NCI-H2107 (cell line): ENCODE results near the gene ZBTB26.
"Not testable (repeated sequence)": the region's sequence is repeated elsewhere in the genome, so short reads cannot be mapped to it uniquely, and the experiment has no call there.

Source experiments
- DNase-seq: peaks from one replicate; lab custom pipeline; 2025; lab: John Stamatoyannopoulos, UW

ZBTB26 gene

GRCh38 chr9:122929796-122930354 is 1.4 kb downstream of the ZBTB26 start:
- no peak for DNase-seq

GRCh38 chr9:122923947-122924346 is 7.4 kb downstream of the ZBTB26 start:
- no peak for DNase-seq

- DNase-seq: no peak
Observed at GRCh38 chr9:122922713-122923112, 8.6 kb downstream of the ZBTB26 start.

GRCh38 chr9:122918310-122918709 is 13.0 kb downstream of the ZBTB26 start:
- DNase-seq: no peak

GRCh38 chr9:122912964-122913673 is 18.2 kb downstream of the ZBTB26 start, which contains the start of gene ZBTB6:
TSS of gene ZBTB6 (minus strand) at chr9:122913323. CDS start at chr9:122912072, 1,251 bp downstream.
- DNase-seq: peak; percentile 34

- DNase-seq: no peak
Observed at GRCh38 chr9:122912671-122912963, 18.7 kb downstream of the ZBTB26 start.

GRCh38 chr9:122906122-122906521 is 25.2 kb downstream of the ZBTB26 start:
- DNase-seq: not testable (repeated sequence)

GRCh38 chr9:122904823-122905710 is 26.2 kb downstream of the ZBTB26 start, which contains the start of gene RC3H2:
TSS of gene RC3H2 (minus strand) at chr9:122905359. CDS start at chr9:122897509, 7,850 bp downstream.
- peak; percentile 98 for DNase-seq

GRCh38 chr9:122904466-122904822 is 26.9 kb downstream of the ZBTB26 start:
- DNase-seq: no peak

- DNase-seq: no peak
Observed at GRCh38 chr9:122900791-122901190, 30.5 kb downstream of the ZBTB26 start.

GRCh38 chr9:122897969-122898368 is 33.3 kb downstream of the ZBTB26 start:
- no peak for DNase-seq

GRCh38 chr9:122888480-122888879 is 42.8 kb downstream of the ZBTB26 start:
- DNase-seq: no peak

GRCh38 chr9:122883125-122883524 is 48.2 kb downstream of the ZBTB26 start:
- DNase-seq: no peak

- no peak for DNase-seq
Observed at GRCh38 chr9:122879443-122879842, 51.9 kb downstream of the ZBTB26 start.

- no peak for DNase-seq
Observed at GRCh38 chr9:122875523-122875922, 55.8 kb downstream of the ZBTB26 start.

GRCh38 chr9:122867276-122867675 is 64.0 kb downstream of the ZBTB26 start:
- DNase-seq: not testable (repeated sequence)

- no peak for DNase-seq
Observed at GRCh38 chr9:122866079-122866478, 65.2 kb downstream of the ZBTB26 start.
